HG03097 (cell line): ENCODE results near the gene KIAA0513.

Experiments used
- ATAC-seq: cut with Tn5 transposase; IDR thresholded peaks from one replicate; pipeline ENCODE4 v1.9.1; 2021; ENCODE audit not compliant: unreplicated experiment, low FRiP score

The KIAA0513 gene

DNA sequence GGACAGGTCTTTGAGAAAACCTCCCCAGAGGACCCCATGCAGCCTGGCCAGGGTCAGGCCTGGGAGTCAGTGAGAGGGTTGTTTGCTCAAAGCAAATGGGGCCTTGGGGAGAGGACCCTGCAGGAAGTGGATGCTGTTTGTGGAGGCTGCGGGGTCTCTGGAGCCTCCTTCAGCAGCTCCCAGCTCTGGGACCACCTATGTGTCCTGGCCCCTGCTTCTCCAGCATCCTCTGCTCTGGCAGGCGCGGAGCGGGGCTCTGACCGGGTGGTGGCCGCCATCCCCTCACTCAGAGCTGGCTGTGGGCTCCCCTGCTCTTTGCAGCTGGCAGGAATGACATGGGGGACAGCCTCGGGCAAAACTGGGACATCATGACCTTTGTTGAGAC is 114.5 kb downstream of the KIAA0513 start:
- ATAC-seq, result no peak

DNA sequence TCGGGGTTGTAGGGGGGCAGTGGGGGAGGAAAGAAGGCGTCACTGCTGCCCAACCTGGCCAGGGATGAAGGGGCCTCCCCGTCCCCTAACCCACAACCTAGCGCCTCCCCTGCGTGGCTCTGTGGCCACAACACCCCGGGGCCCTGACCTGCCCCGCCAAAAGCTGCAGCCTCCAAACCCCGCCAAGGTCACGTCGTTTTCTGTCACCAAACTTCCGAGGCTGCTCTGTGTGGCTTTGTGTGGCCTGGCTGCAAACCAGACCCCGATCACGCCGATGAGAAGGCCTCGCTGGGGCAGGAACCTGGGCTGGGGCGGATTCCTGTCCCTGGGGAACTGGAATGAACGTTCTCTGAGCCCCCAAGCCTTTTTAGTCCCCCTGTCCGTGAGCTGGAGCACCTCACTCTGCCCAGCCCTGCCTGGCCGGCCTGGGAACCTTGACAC is 115.2 kb downstream of the KIAA0513 start:
- ATAC-seq, result no peak
